GM12865 (cell line): ENCODE results near the gene RUFY2.

Experiments
- DNase-seq: peaks from one replicate; pipeline ENCODE4 v3.0.0; 2010; ENCODE audit warnings: low read depth
- H3K4me3 ChIP-seq: 2 replicates; pipeline ENCODE4 v1.5.1; 2011; ENCODE audit warnings: mild to moderate bottlenecking, low read depth, low read length, control low read depth
- CTCF ChIP-seq: IDR thresholded peaks from 2 replicates; pipeline ENCODE4 v1.5.1; 2011; ENCODE audit warnings: low read length, control low read depth, low read depth, inconsistent platforms; ENCODE audit not compliant: insufficient read depth; ENCODE audit errors: missing control alignments

RUFY2 gene

GRCh38 chr10:68428396-68429104 lies 21.5 kb upstream of the RUFY2 start:
- H3K4me3 ChIP-seq: no peak overlapping the region
- DNase-seq: no peak
- TF ChIP-seq CTCF: no peak

GRCh38 chr10:68424454-68425014 lies 17.5 kb upstream of the RUFY2 start:
- no peak overlapping the region for H3K4me3 ChIP-seq
- DNase-seq: no peak
- no peak for TF ChIP-seq CTCF

GRCh38 chr10:68423522-68423921 lies 16.4 kb upstream of the RUFY2 start:
- DNase-seq: no peak
- H3K4me3 ChIP-seq: no peak overlapping the region
- no peak for TF ChIP-seq CTCF

GRCh38 chr10:68419376-68419775 lies 12.3 kb upstream of the RUFY2 start:
- no peak for DNase-seq
- no peak for TF ChIP-seq CTCF
- H3K4me3 ChIP-seq: no peak overlapping the region

GRCh38 chr10:68408898-68409518 lies 1.9 kb upstream of the RUFY2 start:
- no peak overlapping the region for H3K4me3 ChIP-seq
- DNase-seq: no peak
- TF ChIP-seq CTCF: no peak

GRCh38 chr10:68406111-68406814 lies 814 bp downstream of the RUFY2 start:
- DNase-seq: peak; percentile 69
- TF ChIP-seq CTCF: no peak
- H3K4me3 ChIP-seq: peak overlapping the region; percentile 100
